ENCODE results near the gene PRSS50.

The PRSS50 gene

DNA sequence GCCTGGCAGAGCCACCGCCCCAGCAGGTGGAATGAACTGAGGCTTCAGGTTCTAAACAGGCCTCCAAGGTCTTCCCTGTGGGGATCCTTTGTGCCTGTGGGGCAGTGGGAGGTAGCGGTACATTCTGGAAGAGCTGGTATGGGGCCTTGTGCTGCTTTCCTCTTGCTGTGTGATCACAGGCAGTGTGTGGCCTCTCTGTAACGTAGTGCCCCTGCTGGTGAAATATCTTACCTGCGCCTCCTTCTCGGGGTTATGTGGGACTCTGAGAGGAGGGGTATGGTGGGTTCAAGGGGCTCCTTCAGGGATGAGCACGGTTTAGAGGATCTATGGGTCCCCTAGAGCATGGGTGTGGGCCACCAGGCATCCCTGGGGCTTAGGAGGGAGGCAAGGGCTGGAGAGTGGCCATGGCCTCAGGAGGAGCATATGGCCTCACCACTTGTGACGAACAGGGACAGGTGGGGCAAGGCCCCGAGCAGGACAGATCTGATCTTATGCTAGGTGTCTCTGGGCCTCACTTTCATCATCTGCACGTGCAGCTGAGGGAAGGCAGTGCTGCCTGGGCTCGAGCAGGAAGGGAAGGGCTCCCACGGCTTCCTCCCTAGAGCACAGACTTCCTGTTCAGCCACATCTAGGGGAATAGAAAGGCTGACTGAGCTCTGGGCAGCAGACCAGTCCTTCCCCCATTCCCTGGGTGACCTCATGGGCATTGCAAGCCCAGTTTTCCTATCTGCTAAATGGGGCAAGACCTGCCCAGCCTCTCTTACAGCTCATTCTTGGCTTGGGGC lies 22.3 kb downstream of the PRSS50 start:
- no peak overlapping the region for H3K9ac ChIP-seq (ENCODE audit: low read depth, low read length)
- H3K4me1 ChIP-seq (ENCODE audit: control insufficient read depth, insufficient read depth, low read length) = peaks cover 9% of the 10 kb centered on the region
- H3K36me3 ChIP-seq (ENCODE audit: insufficient read depth, low read length) = no peaks in the 10 kb centered on the region
- no peaks in the 10 kb centered on the region for H3K9me3 ChIP-seq (replicated peaks; ENCODE audit: low read length)
- H3K27me3 ChIP-seq (ENCODE audit: control insufficient read depth, insufficient read depth, low read length) = peaks cover 22% of the 10 kb centered on the region
- no peak overlapping the region for H3K4me2 ChIP-seq (ENCODE audit: low read length)
- no peak overlapping the region for H3K4me3 ChIP-seq (ENCODE audit: low read length)

DNA sequence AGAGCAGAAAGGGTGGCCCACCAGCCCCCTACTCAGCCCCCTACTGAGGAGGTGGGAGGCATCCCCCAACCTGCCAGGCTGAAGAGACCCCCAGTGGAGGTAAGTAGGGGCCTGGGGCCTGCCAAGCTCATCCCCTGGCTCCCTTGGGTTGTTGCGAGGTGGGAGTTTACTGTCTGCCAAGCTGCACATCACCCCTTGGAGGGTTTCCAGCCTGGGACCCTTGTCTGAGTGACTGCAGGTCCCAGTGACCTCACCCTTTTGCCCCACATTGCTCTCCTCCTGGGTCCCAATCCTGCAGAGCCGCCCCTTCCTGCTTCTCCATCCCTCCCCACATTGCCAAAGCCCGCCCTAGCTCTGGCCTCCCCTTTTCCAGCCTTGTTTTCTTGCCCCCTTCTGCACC lies 23.1 kb downstream of the PRSS50 start:
- H3K9ac ChIP-seq (ENCODE audit: low read depth, low read length) = no peak overlapping the region
- no peak overlapping the region for H3K4me2 ChIP-seq (ENCODE audit: low read length)
- H3K4me3 ChIP-seq (ENCODE audit: low read length) = no peak overlapping the region
- H3K9me3 ChIP-seq (replicated peaks; ENCODE audit: low read length) = no peaks in the 10 kb centered on the region
- peaks cover 18% of the 10 kb centered on the region for H3K27me3 ChIP-seq (ENCODE audit: control insufficient read depth, insufficient read depth, low read length)
- no peaks in the 10 kb centered on the region for H3K36me3 ChIP-seq (ENCODE audit: insufficient read depth, low read length)
- H3K4me1 ChIP-seq (ENCODE audit: control insufficient read depth, insufficient read depth, low read length) = peaks cover 9% of the 10 kb centered on the region

DNA sequence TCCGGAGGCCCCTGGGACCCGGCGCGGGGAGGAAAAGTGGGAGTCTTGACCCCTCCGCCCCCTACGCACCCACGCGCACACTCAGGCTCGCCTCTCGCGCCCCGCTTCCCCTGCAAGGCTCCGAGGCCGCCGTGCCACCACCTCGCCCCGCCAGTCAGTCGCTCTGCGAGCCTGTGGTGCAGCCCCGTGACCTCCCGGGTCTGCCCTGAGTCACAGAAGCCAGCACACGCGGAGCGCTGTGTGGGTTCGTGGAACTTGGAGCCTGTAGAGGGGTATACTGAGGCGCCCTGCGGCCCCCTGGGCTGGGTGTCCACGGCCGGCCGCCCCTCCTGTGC lies 23.8 kb downstream of the PRSS50 start:
- Histone ChIP-seq H3K9me3 (replicated peaks; ENCODE audit: low read length) (no peaks in the 10 kb centered on the region), H3K4me2 (ENCODE audit: low read length) (peak overlapping the region; percentile 89), H3K27me3 (ENCODE audit: control insufficient read depth, insufficient read depth, low read length) (peaks cover 14% of the 10 kb centered on the region), H3K36me3 (ENCODE audit: insufficient read depth, low read length) (no peaks in the 10 kb centered on the region), H3K4me3 (ENCODE audit: low read length) (peak overlapping the region; percentile 64), H3K4me1 (ENCODE audit: control insufficient read depth, insufficient read depth, low read length) (peaks cover 9% of the 10 kb centered on the region), H3K9ac (ENCODE audit: low read depth, low read length) (peak overlapping the region; percentile 52)

DNA sequence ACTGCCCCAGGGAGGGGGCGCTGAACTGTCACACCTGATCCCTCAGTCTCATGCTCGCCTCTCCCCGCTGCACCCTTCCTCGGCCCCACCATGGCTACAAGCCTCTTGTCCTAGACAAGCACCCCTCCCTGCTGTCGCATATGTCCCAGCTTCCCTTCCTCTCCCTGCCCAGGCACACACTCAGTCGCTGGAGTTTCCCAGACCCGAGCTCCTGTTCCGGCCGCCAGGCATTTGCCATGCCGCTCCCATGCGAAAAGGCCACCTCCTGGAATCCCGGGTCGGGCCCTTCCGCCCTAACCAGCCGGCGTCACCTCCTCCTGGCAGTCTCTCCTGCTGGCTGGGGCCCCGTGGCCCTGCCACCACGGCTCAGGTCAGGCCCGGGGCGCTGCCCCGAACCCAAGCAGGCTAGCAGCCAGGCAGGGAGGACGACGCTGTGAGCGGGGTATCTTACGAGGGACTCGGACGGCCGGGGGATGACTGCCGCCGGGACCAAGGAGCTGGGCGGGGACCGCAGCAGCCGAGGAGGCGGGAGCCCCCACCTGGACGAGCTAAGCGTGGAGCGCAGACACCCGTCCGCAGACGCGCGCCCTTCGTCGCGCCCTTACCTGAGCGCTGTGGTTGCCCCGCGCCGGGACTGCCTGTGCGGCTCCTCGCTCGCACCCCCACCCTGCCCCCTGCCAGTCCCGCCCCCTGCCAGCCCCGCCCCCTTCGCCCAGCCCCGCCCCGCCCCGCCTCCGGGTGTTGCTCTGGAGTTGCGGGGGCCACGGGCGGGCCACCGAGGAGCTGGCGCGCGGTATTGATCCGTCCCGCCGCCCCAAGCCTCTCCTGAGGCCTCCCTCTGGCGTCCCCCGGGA lies 24.4 kb downstream of the PRSS50 start, which contains the start of gene ALS2CL:
ALS2CL (minus strand) TSS at position 642 of the 854 bp plus-strand sequence. CDS start 4,239 bp downstream, outside the sequence.
- Histone ChIP-seq H3K36me3 (ENCODE audit: insufficient read depth, low read length) (no peaks in the 10 kb centered on the region), H3K9ac (ENCODE audit: low read depth, low read length) (peak within 1 kb of the TSS; percentile 54), H3K9me3 (replicated peaks; ENCODE audit: low read length) (no peaks in the 10 kb centered on the region), H3K4me1 (ENCODE audit: control insufficient read depth, insufficient read depth, low read length) (peaks cover 9% of the 10 kb centered on the region), H3K4me2 (ENCODE audit: low read length) (peak within 1 kb of the TSS; percentile 89), H3K4me3 (ENCODE audit: low read length) (peak within 1 kb of the TSS; percentile 71), H3K27me3 (ENCODE audit: control insufficient read depth, insufficient read depth, low read length) (peaks cover 14% of the 10 kb centered on the region)

DNA sequence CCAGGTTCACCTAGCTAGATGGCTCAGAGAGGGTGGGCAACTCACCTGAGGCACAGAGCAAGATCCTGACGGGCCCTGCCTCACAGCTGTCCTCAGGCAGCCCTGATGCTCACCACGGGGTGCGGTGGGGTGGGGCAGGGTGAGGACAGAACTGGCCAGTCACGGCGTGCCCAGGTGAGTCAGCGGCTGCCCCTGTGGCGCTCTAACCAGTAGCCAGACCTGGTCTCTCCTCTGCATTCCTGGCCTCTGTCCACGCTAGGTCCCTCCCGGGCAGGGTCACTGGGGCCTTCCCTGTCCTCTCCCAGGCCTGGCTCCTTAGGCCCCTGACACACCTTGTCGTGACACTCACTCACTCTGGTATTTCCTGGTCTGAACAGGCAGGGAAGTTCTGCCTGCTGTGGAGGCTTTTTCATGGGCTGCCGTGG lies 25.1 kb downstream of the PRSS50 start:
- peaks cover 14% of the 10 kb centered on the region for H3K27me3 ChIP-seq (ENCODE audit: control insufficient read depth, insufficient read depth, low read length)
- H3K4me1 ChIP-seq (ENCODE audit: control insufficient read depth, insufficient read depth, low read length) = peaks cover 9% of the 10 kb centered on the region
- peak overlapping the region; percentile 71 for H3K4me3 ChIP-seq (ENCODE audit: low read length)
- no peaks in the 10 kb centered on the region for H3K36me3 ChIP-seq (ENCODE audit: insufficient read depth, low read length)
- peak overlapping the region; percentile 54 for H3K9ac ChIP-seq (ENCODE audit: low read depth, low read length)
- H3K9me3 ChIP-seq (replicated peaks; ENCODE audit: low read length) = no peaks in the 10 kb centered on the region
- H3K4me2 ChIP-seq (ENCODE audit: low read length) = peak overlapping the region; percentile 89

DNA sequence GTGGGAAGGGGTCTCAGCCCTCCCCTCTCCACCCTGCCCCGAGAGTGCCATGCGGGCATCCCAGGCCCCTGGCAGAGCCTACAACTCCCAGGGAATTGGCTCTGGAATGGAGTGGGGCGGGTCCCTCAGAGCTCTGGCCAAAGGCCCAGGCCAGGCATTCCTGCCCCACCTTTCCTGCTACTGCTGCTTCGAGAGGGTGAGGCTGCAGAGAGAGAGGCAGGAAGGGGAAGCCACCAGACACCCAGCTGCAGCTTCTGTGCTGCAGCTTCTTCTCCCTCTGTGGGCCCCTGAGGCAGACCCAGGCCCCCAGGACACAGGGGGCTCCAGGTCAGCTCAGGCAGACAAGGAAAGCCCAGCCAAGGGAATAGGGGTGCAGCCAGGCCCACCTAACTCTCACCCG lies 26.9 kb downstream of the PRSS50 start:
- Histone ChIP-seq H3K4me2 (ENCODE audit: low read length) (no peak overlapping the region), H3K9me3 (replicated peaks; ENCODE audit: low read length) (no peaks in the 10 kb centered on the region), H3K4me1 (ENCODE audit: control insufficient read depth, insufficient read depth, low read length) (peaks cover 9% of the 10 kb centered on the region), H3K36me3 (ENCODE audit: insufficient read depth, low read length) (no peaks in the 10 kb centered on the region), H3K4me3 (ENCODE audit: low read length) (no peak overlapping the region), H3K9ac (ENCODE audit: low read depth, low read length) (no peak overlapping the region), H3K27me3 (ENCODE audit: control insufficient read depth, insufficient read depth, low read length) (peaks cover 14% of the 10 kb centered on the region)

DNA sequence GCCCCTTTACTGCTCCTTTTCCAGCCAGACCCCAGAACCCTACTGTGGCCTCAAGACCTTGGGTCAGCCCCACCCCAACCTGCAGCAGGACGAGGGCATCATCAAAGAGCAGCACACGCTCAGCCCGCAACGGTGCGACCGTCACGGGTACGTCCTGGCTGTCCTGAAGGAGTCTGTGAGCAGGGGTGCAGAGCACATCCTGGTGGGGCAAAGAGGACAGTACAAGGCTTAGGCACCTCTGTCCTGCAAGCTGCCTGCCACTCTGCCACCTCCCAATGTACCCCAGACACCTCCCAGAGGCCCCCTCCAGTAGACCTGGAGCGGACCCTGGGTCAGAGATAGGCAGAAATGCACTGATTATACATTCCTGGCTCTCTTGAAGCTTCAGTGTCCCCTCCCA lies 32.2 kb downstream of the PRSS50 start:
- no peaks in the 10 kb centered on the region for H3K9me3 ChIP-seq (replicated peaks; ENCODE audit: low read length)
- H3K4me1 ChIP-seq (ENCODE audit: control insufficient read depth, insufficient read depth, low read length) = no peaks in the 10 kb centered on the region
- H3K4me3 ChIP-seq (ENCODE audit: low read length) = no peak overlapping the region
- H3K4me2 ChIP-seq (ENCODE audit: low read length) = no peak overlapping the region
- H3K36me3 ChIP-seq (ENCODE audit: insufficient read depth, low read length) = no peaks in the 10 kb centered on the region
- H3K27me3 ChIP-seq (ENCODE audit: control insufficient read depth, insufficient read depth, low read length) = peaks cover 6% of the 10 kb centered on the region
- no peak overlapping the region for H3K9ac ChIP-seq (ENCODE audit: low read depth, low read length)

DNA sequence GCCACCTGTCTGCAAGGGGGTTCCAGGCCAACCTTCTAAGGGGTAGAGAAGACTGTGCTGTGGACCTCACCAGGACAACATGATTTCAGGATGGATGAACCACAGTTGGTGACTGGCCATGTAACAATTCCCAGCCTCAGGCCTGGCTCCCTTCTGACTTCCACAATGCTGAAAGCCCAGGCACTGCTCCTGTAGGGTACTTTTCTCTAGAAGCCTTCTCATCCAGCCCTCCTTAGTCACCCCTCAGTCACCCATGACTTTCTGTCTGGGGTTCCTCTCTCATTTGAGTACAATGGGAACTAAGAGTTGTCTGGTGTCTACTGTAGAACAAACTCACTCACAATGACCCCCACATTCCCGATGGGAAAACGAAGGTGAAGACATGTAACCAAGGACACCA lies 32.8 kb downstream of the PRSS50 start:
- no peaks in the 10 kb centered on the region for H3K4me1 ChIP-seq (ENCODE audit: control insufficient read depth, insufficient read depth, low read length)
- H3K4me2 ChIP-seq (ENCODE audit: low read length) = no peak overlapping the region
- H3K27me3 ChIP-seq (ENCODE audit: control insufficient read depth, insufficient read depth, low read length) = peaks cover 7% of the 10 kb centered on the region
- no peaks in the 10 kb centered on the region for H3K36me3 ChIP-seq (ENCODE audit: insufficient read depth, low read length)
- H3K9me3 ChIP-seq (replicated peaks; ENCODE audit: low read length) = no peaks in the 10 kb centered on the region
- H3K4me3 ChIP-seq (ENCODE audit: low read length) = no peak overlapping the region
- H3K9ac ChIP-seq (ENCODE audit: low read depth, low read length) = no peak overlapping the region

DNA sequence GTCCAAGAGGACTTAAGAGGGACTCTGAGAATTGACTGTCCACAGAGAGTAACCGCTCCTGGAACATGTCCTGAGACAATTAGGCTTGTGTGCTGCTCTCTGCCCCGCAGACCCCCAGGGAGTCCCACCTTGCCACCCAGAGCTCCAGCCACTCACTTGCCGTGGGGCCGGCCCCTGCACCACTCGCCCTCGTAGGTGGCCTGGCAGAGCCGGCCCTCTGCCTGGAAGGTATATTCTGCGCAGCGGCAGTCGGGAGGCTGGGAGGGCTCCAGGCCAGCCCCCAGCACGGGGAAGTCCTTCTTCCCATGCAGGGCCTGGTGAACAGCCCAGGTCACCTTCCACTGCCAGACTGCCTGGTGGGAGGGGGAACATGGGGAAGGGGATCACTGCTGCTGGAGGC lies 34.7 kb downstream of the PRSS50 start:
- Histone ChIP-seq H3K9me3 (replicated peaks; ENCODE audit: low read length) (no peaks in the 10 kb centered on the region), H3K27me3 (ENCODE audit: control insufficient read depth, insufficient read depth, low read length) (peaks cover 9% of the 10 kb centered on the region), H3K36me3 (ENCODE audit: insufficient read depth, low read length) (no peaks in the 10 kb centered on the region), H3K4me2 (ENCODE audit: low read length) (no peak overlapping the region), H3K9ac (ENCODE audit: low read depth, low read length) (no peak overlapping the region), H3K4me1 (ENCODE audit: control insufficient read depth, insufficient read depth, low read length) (no peaks in the 10 kb centered on the region), H3K4me3 (ENCODE audit: low read length) (no peak overlapping the region)

DNA sequence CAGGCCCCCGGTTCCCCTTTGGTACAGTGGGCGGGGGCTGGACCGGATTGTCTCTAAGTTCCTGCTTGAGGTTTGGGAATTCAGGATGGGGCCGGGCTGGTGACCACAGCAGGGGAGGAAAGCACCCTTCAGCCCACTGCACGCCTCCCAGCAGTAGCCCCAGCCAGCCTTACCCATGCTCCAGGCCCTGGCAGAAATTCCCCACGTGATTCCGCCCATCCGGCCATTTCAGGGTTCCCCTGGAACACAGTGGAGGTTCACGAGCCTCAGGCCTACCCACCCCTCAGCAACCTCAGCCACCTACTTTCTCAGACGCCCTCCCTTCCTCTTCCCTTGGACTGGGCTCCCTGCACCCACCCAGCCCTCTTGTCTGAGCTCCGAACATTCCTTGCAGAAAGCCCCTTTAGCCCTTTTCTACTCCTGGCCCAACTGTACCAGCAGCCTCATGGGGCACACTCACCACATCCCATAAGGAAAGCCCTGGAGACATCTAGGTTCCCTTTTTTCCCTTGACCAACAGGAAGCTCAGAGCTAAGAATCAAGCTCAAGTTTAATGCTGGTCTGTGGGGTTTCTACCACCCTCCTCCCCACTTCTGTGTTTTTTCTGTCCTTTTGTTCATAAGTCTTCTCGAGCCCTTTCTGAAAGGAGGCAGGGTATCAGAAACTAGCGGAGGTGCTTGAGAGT lies 35.7 kb downstream of the PRSS50 start:
- Histone ChIP-seq H3K27me3 (ENCODE audit: control insufficient read depth, insufficient read depth, low read length) (peaks cover 9% of the 10 kb centered on the region), H3K4me1 (ENCODE audit: control insufficient read depth, insufficient read depth, low read length) (peaks cover 6% of the 10 kb centered on the region), H3K36me3 (ENCODE audit: insufficient read depth, low read length) (no peaks in the 10 kb centered on the region), H3K9me3 (replicated peaks; ENCODE audit: low read length) (no peaks in the 10 kb centered on the region), H3K4me3 (ENCODE audit: low read length) (no peak overlapping the region), H3K4me2 (ENCODE audit: low read length) (no peak overlapping the region), H3K9ac (ENCODE audit: low read depth, low read length) (no peak overlapping the region)

DNA sequence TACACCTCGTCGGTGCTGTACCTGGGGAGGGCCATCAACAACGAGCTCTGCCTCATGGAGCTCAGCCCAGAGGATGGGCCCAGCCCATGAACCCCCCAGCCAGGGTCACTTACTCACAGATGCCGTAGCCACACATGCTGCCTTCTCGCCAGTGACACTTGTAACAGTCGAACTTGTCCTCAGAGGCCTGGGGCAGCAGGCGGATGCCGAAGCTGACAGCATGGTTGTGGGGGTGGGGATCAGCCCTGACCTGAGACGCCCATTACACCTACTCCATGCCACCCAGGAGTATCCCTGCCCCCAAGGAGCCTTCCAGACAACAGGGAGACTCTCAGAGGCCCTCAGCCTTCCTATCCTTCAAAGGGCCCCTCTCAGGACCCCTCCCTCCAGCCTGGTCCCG lies 36.3 kb downstream of the PRSS50 start:
- H3K9ac ChIP-seq (ENCODE audit: low read depth, low read length) = no peak overlapping the region
- no peaks in the 10 kb centered on the region for H3K36me3 ChIP-seq (ENCODE audit: insufficient read depth, low read length)
- peaks cover 6% of the 10 kb centered on the region for H3K4me1 ChIP-seq (ENCODE audit: control insufficient read depth, insufficient read depth, low read length)
- no peak overlapping the region for H3K4me3 ChIP-seq (ENCODE audit: low read length)
- H3K4me2 ChIP-seq (ENCODE audit: low read length) = no peak overlapping the region
- H3K9me3 ChIP-seq (replicated peaks; ENCODE audit: low read length) = no peaks in the 10 kb centered on the region
- peaks cover 9% of the 10 kb centered on the region for H3K27me3 ChIP-seq (ENCODE audit: control insufficient read depth, insufficient read depth, low read length)

Data from skeletal muscle satellite cell (primary cell).